SU-DHL-6 (cell line): ENCODE data around the gene GRAMD1B.

ENCODE experiments used
- H2AFZ ChIP-seq: fragments of 200-600 bp; sonication (generic); 2 replicates; pipeline ENCODE4 v1.6.1; 2014; ENCODE audit warnings: low read depth, mild to moderate bottlenecking, moderate library complexity, mixed read lengths, antibody characterized with exemption, low read length; ENCODE audit not compliant: severe bottlenecking
- H3F3A ChIP-seq: fragments of 200-600 bp; shearing (Covaris generic); 2 replicates; pipeline ENCODE4 v1.6.0; 2016; ENCODE audit warnings: antibody characterized with exemption, mild to moderate bottlenecking; ENCODE audit not compliant: insufficient read depth
- H3K27ac ChIP-seq: fragments of 200-600 bp; sonication (generic); 2 replicates; pipeline ENCODE4 v1.5.1; 2016; ENCODE audit warnings: low read depth, mild to moderate bottlenecking, low read length, moderate library complexity, mixed read lengths
- H3K27me3 ChIP-seq: fragments of 200-600 bp; sonication (generic), shearing (Covaris generic); 2 replicates; pipeline ENCODE4 v1.6.0; 2014; ENCODE audit warnings: mild to moderate bottlenecking, low read length
- H3K36me3 ChIP-seq: fragments of 200-600 bp; sonication (generic); 2 replicates; pipeline ENCODE4 v1.6.1; 2014; ENCODE audit warnings: mild to moderate bottlenecking, low read length, mixed read lengths
- H3K4me2 ChIP-seq: fragments of 300-600, 200-600 bp; shearing (Covaris generic), sonication (generic); 2 replicates; pipeline ENCODE4 v1.6.0; 2014; ENCODE audit warnings: low read length, low read depth, mild to moderate bottlenecking; ENCODE audit not compliant: poor library complexity, severe bottlenecking
- H3K4me3 ChIP-seq: fragments of 200-600 bp; sonication (generic); 2 replicates; pipeline ENCODE4 v1.5.1; 2014; ENCODE audit warnings: antibody characterized with exemption, low read length, mild to moderate bottlenecking, mixed read lengths; ENCODE audit not compliant: insufficient read depth, poor library complexity, severe bottlenecking
- H3K79me2 ChIP-seq: fragments of 200-600 bp; sonication (generic); 2 replicates; pipeline ENCODE4 v1.6.1; 2014; ENCODE audit warnings: mild to moderate bottlenecking, low read length, moderate library complexity; ENCODE audit not compliant: insufficient read depth
- H3K9ac ChIP-seq: fragments of 200-600 bp; sonication (generic); 2 replicates; pipeline ENCODE4 v1.7.0; 2014; ENCODE audit warnings: mild to moderate bottlenecking, low read length
- H3K9me2 ChIP-seq: fragments of 200-600 bp; sonication (generic); replicated peaks from 2 replicates; pipeline ENCODE4 v1.6.1; 2014; ENCODE audit warnings: low read length; ENCODE audit not compliant: insufficient read depth
- H3K9me3 ChIP-seq: fragments of 200-600 bp; sonication (generic); 2 replicates; pipeline ENCODE4 v1.6.1; 2014; ENCODE audit warnings: low read length, mixed read lengths; ENCODE audit not compliant: insufficient read depth
- H4K20me1 ChIP-seq: fragments of 200-600 bp; sonication (generic); 2 replicates; pipeline ENCODE4 v1.6.1; 2014; ENCODE audit warnings: low read depth, mild to moderate bottlenecking, antibody characterized with exemption, low read length, moderate library complexity, mixed read lengths
- CTCF ChIP-seq: fragments of 200-600 bp; sonication (generic); IDR thresholded peaks from one replicate; pipeline ENCODE4 v1.5.1; 2017; ENCODE audit warnings: antibody characterized with exemption, mild to moderate bottlenecking, low read length, moderate library complexity; ENCODE audit not compliant: insufficient read depth, poor library complexity, severe bottlenecking
- EZH2phosphoT487 ChIP-seq: fragments of 200-600 bp; sonication (generic), shearing (Covaris generic); conservative IDR thresholded peaks from 2 replicates; pipeline ENCODE4 v1.6.1; 2018; ENCODE audit warnings: mild to moderate bottlenecking, antibody characterized with exemption, low read length, moderate library complexity, mixed read lengths

GRAMD1B gene

GRCh38 chr11:123544631-123545375, 114.7 kb downstream of the GRAMD1B start:
- 0 out of 2 replicates have a peak, but pooled peaks cover 3% of the 10 kb centered on the region for H3K79me2 ChIP-seq
- TF ChIP-seq CTCF (no peak), EZH2phosphoT487 (no peak)
- H3K9me3 ChIP-seq: no peaks in the 10 kb centered on the region
- no peak overlapping the region for H3K27ac ChIP-seq
- no peak overlapping the region for H3K4me2 ChIP-seq
- H4K20me1 ChIP-seq: no peaks in the 10 kb centered on the region
- no peaks in the 10 kb centered on the region for H3K9me2 ChIP-seq
- H3F3A ChIP-seq: no peaks in the 10 kb centered on the region
- H3K27me3 ChIP-seq: no peaks in the 10 kb centered on the region
- no peak overlapping the region for H2AFZ ChIP-seq
- no peak overlapping the region for H3K9ac ChIP-seq
- H3K4me3 ChIP-seq: no peak overlapping the region
- H3K36me3 ChIP-seq: no peaks in the 10 kb centered on the region

GRCh38 chr11:123545726-123546270, 115.7 kb downstream of the GRAMD1B start:
- H3K9ac ChIP-seq: no peak overlapping the region
- H2AFZ ChIP-seq: no peak overlapping the region
- no peak overlapping the region for H3K4me2 ChIP-seq
- no peaks in the 10 kb centered on the region for H3K9me3 ChIP-seq
- H3F3A ChIP-seq: no peaks in the 10 kb centered on the region
- H3K27me3 ChIP-seq: no peaks in the 10 kb centered on the region
- no peaks in the 10 kb centered on the region for H4K20me1 ChIP-seq
- H3K27ac ChIP-seq: no peak overlapping the region
- TF ChIP-seq EZH2phosphoT487 (no peak), CTCF (no peak)
- no peak overlapping the region for H3K4me3 ChIP-seq
- H3K36me3 ChIP-seq: no peaks in the 10 kb centered on the region
- no peaks in the 10 kb centered on the region for H3K79me2 ChIP-seq
- no peaks in the 10 kb centered on the region for H3K9me2 ChIP-seq

GRCh38 chr11:123546515-123546914, 116.4 kb downstream of the GRAMD1B start:
- H3K36me3 ChIP-seq: no peaks in the 10 kb centered on the region
- no peaks in the 10 kb centered on the region for H3K27me3 ChIP-seq
- no peak overlapping the region for H3K9ac ChIP-seq
- no peak overlapping the region for H3K4me2 ChIP-seq
- no peak overlapping the region for H3K4me3 ChIP-seq
- H3K9me2 ChIP-seq: no peaks in the 10 kb centered on the region
- no peak overlapping the region for H2AFZ ChIP-seq
- H4K20me1 ChIP-seq: no peaks in the 10 kb centered on the region
- H3K9me3 ChIP-seq: no peaks in the 10 kb centered on the region
- H3K27ac ChIP-seq: no peak overlapping the region
- H3F3A ChIP-seq: no peaks in the 10 kb centered on the region
- TF ChIP-seq CTCF (no peak), EZH2phosphoT487 (no peak)
- no peaks in the 10 kb centered on the region for H3K79me2 ChIP-seq
